OCI-LY3 (cell line): Measurements from ENCODE around the gene NEMP1.

Experiments
- CTCF ChIP-seq: fragments of 200-600, 300-600 bp; sonication (generic); IDR thresholded peaks from 2 replicates; pipeline ENCODE4 v1.5.1; 2014; ENCODE audit warnings: antibody characterized with exemption, low read length, low read depth
- EZH2phosphoT487 ChIP-seq: fragments of 200-600 bp; shearing (Covaris generic); IDR thresholded peaks from 2 replicates; pipeline ENCODE4 v1.6.1; 2018; ENCODE audit warnings: antibody characterized with exemption, mixed run types, low read depth

GRCh38 chr12:57037264-57037663 is 41.3 kb downstream of the NEMP1 start:
- TF ChIP-seq CTCF (no peak), EZH2phosphoT487 (no peak)
